C4-2B (cell line): ENCODE measurements around the gene AHNAK.

Source experiments
- ZFX ChIP-seq: fragments of 450-650 bp; IDR thresholded peaks from 2 replicates; pipeline ENCODE4 v1.6.1; 2017
- TF ChIP-seq, protein P1 (sequence below): fragments of 450-650 bp; conservative IDR thresholded peaks from 2 replicates; pipeline ENCODE4 v1.5.1; 2017; ENCODE audit warnings: mild to moderate bottlenecking

DNA sequence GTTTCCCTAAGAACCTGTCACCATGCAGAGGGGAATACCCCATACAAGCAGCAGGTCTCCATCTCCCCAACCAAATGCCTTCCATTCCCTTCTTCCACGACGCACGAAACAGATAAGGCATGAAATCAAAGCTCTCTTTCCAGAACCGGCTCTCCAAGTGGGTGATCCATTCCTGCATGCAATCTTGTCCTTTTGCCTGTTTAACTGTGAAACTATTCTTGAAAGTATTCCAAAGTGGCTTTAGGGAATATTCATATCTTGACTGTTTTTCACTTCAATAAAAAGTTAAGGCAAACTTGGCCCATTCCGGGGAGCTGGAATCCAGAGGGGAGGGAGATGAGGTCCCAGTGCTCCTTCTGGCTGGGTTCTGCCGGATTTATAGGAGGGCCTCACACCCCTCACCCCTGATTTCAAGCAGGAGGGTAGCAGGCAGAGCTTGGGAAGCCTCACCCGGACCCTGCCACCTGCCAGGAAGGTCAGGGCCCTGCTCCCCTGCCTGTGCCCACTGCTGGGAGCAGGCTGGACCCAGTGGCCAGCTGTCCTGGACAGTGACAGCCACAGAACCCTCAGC, 66.9 kb downstream of the AHNAK start:
- TF ChIP-seq, protein P1, sequence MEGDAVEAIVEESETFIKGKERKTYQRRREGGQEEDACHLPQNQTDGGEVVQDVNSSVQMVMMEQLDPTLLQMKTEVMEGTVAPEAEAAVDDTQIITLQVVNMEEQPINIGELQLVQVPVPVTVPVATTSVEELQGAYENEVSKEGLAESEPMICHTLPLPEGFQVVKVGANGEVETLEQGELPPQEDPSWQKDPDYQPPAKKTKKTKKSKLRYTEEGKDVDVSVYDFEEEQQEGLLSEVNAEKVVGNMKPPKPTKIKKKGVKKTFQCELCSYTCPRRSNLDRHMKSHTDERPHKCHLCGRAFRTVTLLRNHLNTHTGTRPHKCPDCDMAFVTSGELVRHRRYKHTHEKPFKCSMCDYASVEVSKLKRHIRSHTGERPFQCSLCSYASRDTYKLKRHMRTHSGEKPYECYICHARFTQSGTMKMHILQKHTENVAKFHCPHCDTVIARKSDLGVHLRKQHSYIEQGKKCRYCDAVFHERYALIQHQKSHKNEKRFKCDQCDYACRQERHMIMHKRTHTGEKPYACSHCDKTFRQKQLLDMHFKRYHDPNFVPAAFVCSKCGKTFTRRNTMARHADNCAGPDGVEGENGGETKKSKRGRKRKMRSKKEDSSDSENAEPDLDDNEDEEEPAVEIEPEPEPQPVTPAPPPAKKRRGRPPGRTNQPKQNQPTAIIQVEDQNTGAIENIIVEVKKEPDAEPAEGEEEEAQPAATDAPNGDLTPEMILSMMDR, result no peak
- TF ChIP-seq ZFX, result no peak
